K562 (cell line): ENCODE measurements around the gene IFI30. TPM values are rescaled to one million over a fixed set of nuclear protein-coding genes. Genes with fewer than 3 reads are reported as not detected.

Experiments used
- CREB5 ChIP-seq: fragments of 250-450 bp; sonication (Bioruptor Pico); IDR thresholded peaks from 2 replicates; pipeline ENCODE4 v1.5.0; 2020; ENCODE audit warnings: mild to moderate bottlenecking
- CTBP1 ChIP-seq: fragments of 450-650 bp; IDR thresholded peaks from 2 replicates; pipeline ENCODE4 v1.6.1; 2016; ENCODE audit warnings: borderline replicate concordance
- DNMT1 ChIP-seq: fragments of 450-650 bp; IDR thresholded peaks from 2 replicates; pipeline ENCODE4 v1.6.1; 2016; ENCODE audit warnings: antibody characterized with exemption, mild to moderate bottlenecking
- E2F1 ChIP-seq: sonication (generic); formaldehyde crosslinking; IDR thresholded peaks from 2 replicates; pipeline ENCODE4 v1.8.1; 2023; ENCODE audit warnings: mild to moderate bottlenecking, missing genetic modification reagents, moderate library complexity
- FOXJ2 ChIP-seq: fragments of 200-800 bp; sonication (Bioruptor generic); IDR thresholded peaks from 2 replicates; pipeline ENCODE4 v1.6.1; 2016; ENCODE audit warnings: missing genetic modification characterization, missing compliant biosample characterization
- HCFC1 ChIP-seq: IDR thresholded peaks from 2 replicates; pipeline ENCODE4 v1.6.1; 2012; ENCODE audit warnings: low read depth, low read length, improper control_type of control experiment
- KDM4B ChIP-seq, 2 experiments: fragments of 450-650 bp in 1 of 2; sonication (generic) in 1 of 2; IDR thresholded peaks; 2 replicates each; pipeline ENCODE4 v1.6.1; 2016 to 2017; ENCODE audit warnings: borderline replicate concordance in 2 of 2, antibody characterized with exemption in 1 of 2, low read depth in 1 of 2, mild to moderate bottlenecking in 1 of 2
- POLR3G ChIP-seq: IDR thresholded peaks from 2 replicates; pipeline ENCODE4 v1.6.1; 2011; ENCODE audit not compliant: insufficient read length, insufficient replicate concordance; ENCODE audit errors: extremely low read depth
- SIN3A ChIP-seq, 2 experiments: fragments of 150-350 bp in 1 of 2; IDR thresholded peaks; 2 replicates each; pipeline ENCODE4 v1.6.1; 2011 to 2016; ENCODE audit warnings: borderline replicate concordance in 2 of 2, low read depth in 2 of 2, low read length in 2 of 2, mild to moderate bottlenecking in 2 of 2, moderate library complexity in 2 of 2; ENCODE audit not compliant: control insufficient read depth in 1 of 2
- SMC3 ChIP-seq: conservative IDR thresholded peaks from 2 replicates; pipeline ENCODE4 v1.6.1; 2011; ENCODE audit warnings: low read depth, low read length, improper control_type of control experiment; ENCODE audit not compliant: insufficient read depth
- SP1 ChIP-seq: sonication (generic); formaldehyde crosslinking; IDR thresholded peaks from 2 replicates; pipeline ENCODE4 v1.8.1; 2022; ENCODE audit warnings: mild to moderate bottlenecking, missing genetic modification reagents
- SP2 ChIP-seq: IDR thresholded peaks from 2 replicates; pipeline ENCODE4 v1.6.1; 2011; ENCODE audit warnings: mild to moderate bottlenecking, low read depth, low read length, moderate library complexity; ENCODE audit not compliant: poor library complexity, severe bottlenecking; ENCODE audit errors: extremely low read depth
- SREBF1 ChIP-seq: fragments of 150-350 bp; IDR thresholded peaks from 2 replicates; pipeline ENCODE4 v1.6.1; 2014; ENCODE audit warnings: antibody characterized with exemption, low read depth, low read length, borderline replicate concordance
- TCF15 ChIP-seq: fragments of 250-450 bp; sonication (Bioruptor Pico); IDR thresholded peaks from 2 replicates; pipeline ENCODE4 v1.8.0; 2022; ENCODE audit warnings: moderate library complexity, mild to moderate bottlenecking, inconsistent platforms
- TEAD2 ChIP-seq: fragments of 450-650 bp; IDR thresholded peaks from 2 replicates; pipeline ENCODE4 v1.6.1; 2016; ENCODE audit warnings: missing genetic modification characterization, control low read depth, missing compliant biosample characterization
- THRAP3 ChIP-seq: fragments of 450-650 bp; IDR thresholded peaks from 2 replicates; pipeline ENCODE4 v1.6.1; 2016; ENCODE audit warnings: mild to moderate bottlenecking, inconsistent platforms, borderline replicate concordance
- ZNF121 ChIP-seq: sonication (generic); formaldehyde crosslinking; conservative IDR thresholded peaks from 2 replicates; pipeline ENCODE4 v1.8.0; 2022; ENCODE audit warnings: missing genetic modification reagents
- ZNF232 ChIP-seq: sonication (generic); formaldehyde crosslinking; IDR thresholded peaks from 2 replicates; pipeline ENCODE4 v1.8.0; 2022; ENCODE audit warnings: mild to moderate bottlenecking, missing genetic modification reagents
- ZNF695 ChIP-seq: fragments of 450-650 bp; formaldehyde crosslinking; IDR thresholded peaks from 2 replicates; pipeline ENCODE4 v1.4.0; 2020; ENCODE audit warnings: mild to moderate bottlenecking, moderate library complexity
- polyA plus RNA-seq, 8 experiments: library from polyadenylated mRNA; depleted of rRNA in 4 of 8; stranded (reverse) in 5 of 8; unstranded in 3 of 8; fragments of >200 nt; fragmentation: Nextera tagmentation in 2 of 8; fragmentation: Illumina TruSeq in 1 of 8; extraction: Ambion mirVana in 2 of 8; extraction: Trizol in 1 of 8; gene quantifications; 2 replicates each; pipeline versions ENCODE4 v1.2.1 to v1.2.3, GENCODE V29; 2011 to 2014; ENCODE audit warnings: inconsistent platforms in 1 of 8, missing spikeins in 1 of 8
- total RNA-seq, 7 experiments: library from RNA; depleted of rRNA in 6 of 7; stranded (reverse); fragments of >200 nt in 6 of 7; fragmentation: Illumina TruSeq in 2 of 7; extraction: Trizol in 2 of 7; gene quantifications; 2 replicates each; pipeline versions ENCODE4 v1.2.1 to v1.2.3, GENCODE V29; 2011 to 2021; ENCODE audit warnings: low replicate concordance in 1 of 7
- TF ChIP-seq, protein P1 (sequence below): fragments of 450-650 bp; IDR thresholded peaks from 2 replicates; pipeline ENCODE4 v1.7.1; 2018; ENCODE audit warnings: mild to moderate bottlenecking, low read depth; ENCODE audit not compliant: partially characterized antibody
- TF ChIP-seq, protein P2 (sequence below): fragments of 450-650 bp; IDR thresholded peaks from 2 replicates; pipeline ENCODE4 v1.6.1; 2016; ENCODE audit warnings: borderline replicate concordance

Gene IFI30
- total and polyA plus RNA-seq, 9 of the 15 experiments (the other 6 are each of a cell fraction or from before 2014, with no cell fraction given) = 63.7 to 430 (median 109) TPM

DNA sequence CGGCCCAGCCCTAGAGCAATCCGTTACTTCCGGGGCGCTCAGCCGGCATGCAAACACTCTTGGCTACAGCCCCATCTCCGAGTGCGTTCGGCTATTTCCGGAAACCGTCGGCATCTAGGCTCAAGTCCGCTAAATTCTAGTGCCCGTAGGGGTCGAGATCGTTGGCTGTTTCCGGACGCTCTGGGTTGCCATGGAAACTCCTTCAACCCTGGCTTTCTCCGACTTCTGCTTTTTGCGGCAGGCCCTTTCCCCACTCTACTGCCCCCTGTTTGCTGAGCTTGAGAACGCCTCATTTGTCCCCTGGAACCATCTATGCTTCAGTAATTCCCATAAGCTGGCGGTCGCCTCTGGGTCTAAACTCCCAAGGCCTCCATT, 21.2 kb upstream of the IFI30 start (continued):
- TF ChIP-seq TEAD2 (tag) = no peak
- peak; percentile 25; the same call in 1 of the 2 replicates for TF ChIP-seq CTBP1
- TF ChIP-seq, protein P1, sequence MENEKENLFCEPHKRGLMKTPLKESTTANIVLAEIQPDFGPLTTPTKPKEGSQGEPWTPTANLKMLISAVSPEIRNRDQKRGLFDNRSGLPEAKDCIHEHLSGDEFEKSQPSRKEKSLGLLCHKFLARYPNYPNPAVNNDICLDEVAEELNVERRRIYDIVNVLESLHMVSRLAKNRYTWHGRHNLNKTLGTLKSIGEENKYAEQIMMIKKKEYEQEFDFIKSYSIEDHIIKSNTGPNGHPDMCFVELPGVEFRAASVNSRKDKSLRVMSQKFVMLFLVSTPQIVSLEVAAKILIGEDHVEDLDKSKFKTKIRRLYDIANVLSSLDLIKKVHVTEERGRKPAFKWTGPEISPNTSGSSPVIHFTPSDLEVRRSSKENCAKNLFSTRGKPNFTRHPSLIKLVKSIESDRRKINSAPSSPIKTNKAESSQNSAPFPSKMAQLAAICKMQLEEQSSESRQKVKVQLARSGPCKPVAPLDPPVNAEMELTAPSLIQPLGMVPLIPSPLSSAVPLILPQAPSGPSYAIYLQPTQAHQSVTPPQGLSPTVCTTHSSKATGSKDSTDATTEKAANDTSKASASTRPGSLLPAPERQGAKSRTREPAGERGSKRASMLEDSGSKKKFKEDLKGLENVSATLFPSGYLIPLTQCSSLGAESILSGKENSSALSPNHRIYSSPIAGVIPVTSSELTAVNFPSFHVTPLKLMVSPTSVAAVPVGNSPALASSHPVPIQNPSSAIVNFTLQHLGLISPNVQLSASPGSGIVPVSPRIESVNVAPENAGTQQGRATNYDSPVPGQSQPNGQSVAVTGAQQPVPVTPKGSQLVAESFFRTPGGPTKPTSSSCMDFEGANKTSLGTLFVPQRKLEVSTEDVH = peak; percentile 55
- peak; percentile 58; the same call in 1 of the 2 replicates for TF ChIP-seq E2F1
- peak; percentile 90 for TF ChIP-seq SP1 (CRISPR knock-in tag)
- TF ChIP-seq SMC3 = 0 out of 2 replicates have a peak, but pooled peaks have one; percentile 18
- TF ChIP-seq HCFC1 = peak; percentile 42; the same call in 1 of the 2 replicates
- TF ChIP-seq ZNF121 (CRISPR knock-in tag) = peak; percentile 99
- 0 out of 2 replicates have a peak, but pooled peaks have one; percentile 28 for TF ChIP-seq ZNF695 (CRISPR knock-in tag)
- TF ChIP-seq DNMT1 = no peak
- TF ChIP-seq, protein P2, sequence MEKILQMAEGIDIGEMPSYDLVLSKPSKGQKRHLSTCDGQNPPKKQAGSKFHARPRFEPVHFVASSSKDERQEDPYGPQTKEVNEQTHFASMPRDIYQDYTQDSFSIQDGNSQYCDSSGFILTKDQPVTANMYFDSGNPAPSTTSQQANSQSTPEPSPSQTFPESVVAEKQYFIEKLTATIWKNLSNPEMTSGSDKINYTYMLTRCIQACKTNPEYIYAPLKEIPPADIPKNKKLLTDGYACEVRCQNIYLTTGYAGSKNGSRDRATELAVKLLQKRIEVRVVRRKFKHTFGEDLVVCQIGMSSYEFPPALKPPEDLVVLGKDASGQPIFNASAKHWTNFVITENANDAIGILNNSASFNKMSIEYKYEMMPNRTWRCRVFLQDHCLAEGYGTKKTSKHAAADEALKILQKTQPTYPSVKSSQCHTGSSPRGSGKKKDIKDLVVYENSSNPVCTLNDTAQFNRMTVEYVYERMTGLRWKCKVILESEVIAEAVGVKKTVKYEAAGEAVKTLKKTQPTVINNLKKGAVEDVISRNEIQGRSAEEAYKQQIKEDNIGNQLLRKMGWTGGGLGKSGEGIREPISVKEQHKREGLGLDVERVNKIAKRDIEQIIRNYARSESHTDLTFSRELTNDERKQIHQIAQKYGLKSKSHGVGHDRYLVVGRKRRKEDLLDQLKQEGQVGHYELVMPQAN = peak; percentile 86; the same call in 1 of the 2 replicates
- TF ChIP-seq FOXJ2 = peak; percentile 98
- no peak for TF ChIP-seq TCF15 (CRISPR knock-in tag)
- no peak for TF ChIP-seq THRAP3
- TF ChIP-seq ZNF232 (CRISPR knock-in tag) = no peak
- no peak for TF ChIP-seq POLR3G
- TF ChIP-seq SREBF1 = no peak
- TF ChIP-seq CREB5 = no peak
- no peak for TF ChIP-seq KDM4B (IDR thresholded peaks at IDR 0.05; ENCODE audit: borderline replicate concordance in 2 of 2, low read depth in 1 of 2)
- peak; percentile 59 to 93; a peak in 3 of 4 replicates for TF ChIP-seq SIN3A (IDR thresholded peaks at IDR 0.05; ENCODE audit: borderline replicate concordance in 2 of 2, control insufficient read depth in 1 of 2, low read depth in 2 of 2, low read length in 2 of 2)
- no peak for TF ChIP-seq SP2
